ENCODE measurements around the gene CA11.
A peak's percentile ranks its signal among the peaks of the same experiment; 100 is the strongest.
"Not testable (repeated sequence)": the region's sequence is repeated elsewhere in the genome, so short reads cannot be mapped to it uniquely, and the experiment has no call there.

Gene CA11

DNA sequence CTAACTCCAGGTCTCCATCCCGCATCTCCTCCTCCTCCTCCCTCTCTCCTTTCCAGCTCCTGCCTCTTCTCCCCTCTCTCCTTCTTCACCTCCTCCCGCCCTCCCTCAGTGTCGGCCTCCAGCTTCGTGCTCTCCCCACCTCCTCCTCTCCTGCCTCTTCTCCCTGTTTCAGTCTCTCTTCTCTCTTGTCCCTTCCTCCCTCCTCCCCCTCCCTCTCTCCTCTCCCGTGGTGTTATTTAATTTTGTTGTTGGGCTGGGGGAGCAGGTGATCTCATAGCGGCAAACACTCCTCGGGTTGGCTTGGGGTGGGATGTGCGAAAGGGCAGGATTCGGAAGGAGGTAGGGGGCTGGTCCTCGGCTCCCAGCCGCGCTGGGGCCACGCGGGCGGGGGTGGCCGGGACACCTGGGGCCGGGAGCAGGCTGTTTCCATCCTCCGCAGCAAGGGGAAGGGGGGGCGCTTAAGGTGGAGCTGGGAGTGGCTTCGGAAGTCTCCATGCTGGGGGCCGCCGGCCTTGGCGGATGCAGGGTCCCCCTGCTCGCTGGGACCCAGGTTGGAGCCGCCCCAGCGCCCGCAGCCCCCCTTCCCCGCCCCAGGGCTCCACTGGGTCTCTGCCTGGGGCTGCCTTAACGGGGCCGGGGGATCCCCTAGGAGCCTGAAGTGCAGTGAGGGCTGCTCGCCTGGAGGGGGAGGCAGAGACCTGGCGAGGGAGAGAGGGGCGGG is at the start of gene CA11:
Gene CA11 (minus strand): TSS at position 187 of the 721 bp plus-strand sequence. CDS start 555 bp downstream, outside the sequence.
- H3K4me3 ChIP-seq (replicated peaks; ENCODE audit: low read depth, low read length) = peak within 1 kb of the TSS; percentile 60
- TF ChIP-seq, protein P1, sequence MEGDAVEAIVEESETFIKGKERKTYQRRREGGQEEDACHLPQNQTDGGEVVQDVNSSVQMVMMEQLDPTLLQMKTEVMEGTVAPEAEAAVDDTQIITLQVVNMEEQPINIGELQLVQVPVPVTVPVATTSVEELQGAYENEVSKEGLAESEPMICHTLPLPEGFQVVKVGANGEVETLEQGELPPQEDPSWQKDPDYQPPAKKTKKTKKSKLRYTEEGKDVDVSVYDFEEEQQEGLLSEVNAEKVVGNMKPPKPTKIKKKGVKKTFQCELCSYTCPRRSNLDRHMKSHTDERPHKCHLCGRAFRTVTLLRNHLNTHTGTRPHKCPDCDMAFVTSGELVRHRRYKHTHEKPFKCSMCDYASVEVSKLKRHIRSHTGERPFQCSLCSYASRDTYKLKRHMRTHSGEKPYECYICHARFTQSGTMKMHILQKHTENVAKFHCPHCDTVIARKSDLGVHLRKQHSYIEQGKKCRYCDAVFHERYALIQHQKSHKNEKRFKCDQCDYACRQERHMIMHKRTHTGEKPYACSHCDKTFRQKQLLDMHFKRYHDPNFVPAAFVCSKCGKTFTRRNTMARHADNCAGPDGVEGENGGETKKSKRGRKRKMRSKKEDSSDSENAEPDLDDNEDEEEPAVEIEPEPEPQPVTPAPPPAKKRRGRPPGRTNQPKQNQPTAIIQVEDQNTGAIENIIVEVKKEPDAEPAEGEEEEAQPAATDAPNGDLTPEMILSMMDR (IDR thresholded peaks at IDR 0.05; ENCODE audit: low read length, missing control alignments) = peak; percentile 71
- DNase-seq (ENCODE audit: low read depth) = peak; percentile 33

DNA sequence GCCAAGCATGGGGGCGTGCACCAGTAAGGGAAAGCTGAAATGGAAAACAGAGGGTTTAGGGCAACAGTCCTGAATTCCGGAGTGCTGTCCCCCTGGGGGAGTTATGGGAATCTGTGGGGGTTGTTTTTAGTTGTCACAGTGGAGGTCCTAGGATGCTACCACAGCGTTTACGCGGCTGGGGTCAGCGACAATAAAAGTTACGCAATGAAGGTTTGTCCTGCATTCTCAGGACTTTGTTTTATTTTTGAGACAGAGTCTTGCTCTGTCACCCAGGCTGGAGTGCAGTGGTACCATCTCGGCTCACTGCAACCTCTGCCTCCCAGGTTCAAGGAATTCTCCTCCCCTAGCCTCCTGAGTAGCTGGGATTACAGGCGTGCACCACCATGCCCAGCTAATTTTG is 47.6 kb upstream of the CA11 start:
- H3K4me3 ChIP-seq (replicated peaks; ENCODE audit: low read depth, low read length); DNase-seq (ENCODE audit: low read depth): not testable (repeated sequence)

DNA sequence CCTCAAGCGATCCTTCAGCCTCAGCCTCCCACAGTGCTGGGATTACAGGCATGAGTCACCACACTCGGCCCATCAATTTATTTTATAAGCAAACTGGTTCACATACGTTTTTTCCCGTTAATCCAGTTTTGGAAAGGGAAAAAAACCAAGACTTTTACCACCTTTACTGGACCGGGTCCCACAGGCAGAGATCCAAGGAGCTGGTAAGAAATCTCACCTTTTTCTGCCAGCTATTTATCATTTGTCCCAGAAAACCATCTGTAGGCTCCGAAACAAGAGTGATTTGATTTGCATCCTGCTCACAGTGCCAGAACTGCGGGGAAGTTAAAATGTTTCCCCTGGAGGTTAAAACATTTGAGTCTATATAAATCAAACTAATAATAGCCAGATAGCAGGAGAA is 43.5 kb upstream of the CA11 start:
- TF ChIP-seq, protein P1 (IDR thresholded peaks at IDR 0.05; ENCODE audit: low read length, missing control alignments) = no peak
- no peak for DNase-seq (ENCODE audit: low read depth)

DNA sequence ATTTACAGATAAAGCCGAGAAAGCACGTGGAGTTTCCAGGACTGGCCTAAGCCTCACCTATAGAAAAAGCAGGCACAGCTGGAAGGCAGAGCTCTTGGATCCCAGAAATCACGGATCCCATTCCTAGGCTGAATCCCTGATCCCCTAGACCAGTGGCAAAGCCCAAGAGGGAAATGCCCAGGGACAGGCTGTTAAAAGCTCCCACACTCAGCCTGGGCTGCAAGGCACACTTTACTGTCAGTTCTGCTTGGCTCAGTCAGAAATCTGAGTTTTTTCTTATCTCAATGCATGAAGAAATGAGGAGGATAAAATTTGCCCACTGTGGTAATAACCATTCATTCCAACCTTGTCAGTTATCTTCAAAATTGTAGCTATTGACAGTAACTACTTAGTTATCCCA is 41.8 kb upstream of the CA11 start:
- TF ChIP-seq, protein P1 (IDR thresholded peaks at IDR 0.05; ENCODE audit: low read length, missing control alignments) = no peak
- no peak overlapping the region for H3K4me3 ChIP-seq (replicated peaks; ENCODE audit: low read depth, low read length)
- DNase-seq (ENCODE audit: low read depth) = no peak

More for the DNA sequence above, 43.5 kb upstream of the CA11 start:
- H3K4me3 ChIP-seq (replicated peaks; ENCODE audit: low read depth, low read length) = no peak overlapping the region

DNA sequence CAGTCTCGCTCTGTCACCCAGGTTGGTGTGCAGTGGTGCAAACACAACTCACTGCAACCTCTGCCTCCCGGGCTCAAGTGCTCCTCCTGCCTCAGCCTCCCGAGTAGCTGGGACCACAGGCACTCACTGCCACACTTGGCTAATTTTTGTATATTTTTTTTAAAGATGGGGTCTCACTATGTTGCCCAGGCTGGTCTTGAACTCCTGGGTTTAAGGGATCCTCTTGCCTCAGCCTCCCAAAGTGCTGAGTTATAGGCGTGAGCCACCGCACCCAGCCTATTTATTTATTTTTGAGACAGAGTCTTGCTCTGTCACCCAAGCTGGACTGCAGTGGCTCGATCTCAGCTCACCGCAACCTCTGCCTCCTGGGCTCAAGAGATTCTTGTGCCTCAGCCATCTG is 40.6 kb upstream of the CA11 start:
- not testable (repeated sequence) for DNase-seq (ENCODE audit: low read depth); H3K4me3 ChIP-seq (replicated peaks; ENCODE audit: low read depth, low read length)

DNA sequence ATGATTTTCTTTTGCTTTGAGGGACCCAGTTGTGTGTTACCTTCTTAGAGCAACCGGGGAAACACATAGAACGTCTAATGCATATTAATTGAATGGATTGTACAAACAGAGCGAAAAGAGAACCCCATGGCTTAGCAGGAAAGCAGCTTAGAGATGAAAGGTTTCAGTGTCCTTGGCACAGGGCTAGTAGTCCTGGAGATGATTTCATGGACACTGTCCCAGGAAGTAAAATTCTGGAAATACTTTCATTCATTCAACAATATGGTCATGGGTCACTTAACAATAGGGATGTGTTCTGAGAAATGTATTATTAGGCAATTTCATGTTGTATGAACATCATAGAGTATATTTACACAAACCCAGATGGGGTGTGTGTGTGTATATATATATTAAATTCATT is 40.1 kb upstream of the CA11 start:
- DNase-seq (ENCODE audit: low read depth) = no peak
- no peak overlapping the region for H3K4me3 ChIP-seq (replicated peaks; ENCODE audit: low read depth, low read length)
- TF ChIP-seq, protein P1 (IDR thresholded peaks at IDR 0.05; ENCODE audit: low read length, missing control alignments) = no peak

DNA sequence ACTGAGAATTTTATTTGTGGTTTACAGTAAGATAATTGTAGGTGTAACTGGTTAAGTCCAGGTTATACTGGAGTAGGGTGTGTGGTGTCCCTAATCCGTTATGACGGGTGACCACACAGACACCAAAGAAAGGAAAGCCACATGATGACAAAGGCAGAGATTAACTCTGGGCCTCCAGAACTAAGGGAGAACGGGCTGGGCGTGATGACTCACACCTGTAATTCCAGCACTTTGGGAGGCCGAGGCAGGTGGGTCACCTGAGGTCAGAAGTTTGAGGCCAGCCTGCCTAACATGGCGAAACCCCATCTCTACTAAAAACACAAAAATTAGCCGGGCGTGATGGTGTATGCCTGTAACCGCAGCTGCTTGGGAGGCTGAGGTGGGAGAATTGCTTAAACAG is 39.6 kb upstream of the CA11 start:
- no peak overlapping the region for H3K4me3 ChIP-seq (replicated peaks; ENCODE audit: low read depth, low read length)
- no peak for DNase-seq (ENCODE audit: low read depth)
- TF ChIP-seq, protein P1 (IDR thresholded peaks at IDR 0.05; ENCODE audit: low read length, missing control alignments) = no peak

DNA sequence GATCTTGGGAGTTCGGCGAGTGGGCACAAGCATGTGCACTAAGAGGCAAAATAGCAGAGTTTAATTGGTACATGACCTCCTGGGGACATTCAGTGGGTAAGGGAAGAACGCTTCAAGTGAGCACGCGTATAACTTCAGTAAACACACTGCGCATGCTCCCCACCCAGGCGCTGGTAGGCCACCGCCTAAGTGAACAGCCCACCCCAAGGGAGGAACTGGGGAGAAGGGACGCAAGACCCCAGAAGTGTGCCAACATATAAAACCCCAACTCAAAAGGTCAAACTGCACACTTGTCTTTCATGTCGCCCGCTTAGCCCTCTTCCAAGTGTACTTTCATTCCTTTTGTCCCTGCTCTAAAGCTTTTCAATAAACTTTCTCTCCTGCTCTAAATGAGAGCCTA is 37.4 kb upstream of the CA11 start:
- peak; percentile 57 for DNase-seq (ENCODE audit: low read depth)
- TF ChIP-seq, protein P1 (IDR thresholded peaks at IDR 0.05; ENCODE audit: low read length, missing control alignments) = no peak
- no peak overlapping the region for H3K4me3 ChIP-seq (replicated peaks; ENCODE audit: low read depth, low read length)

Data from fibroblast of pulmonary artery (primary cell).